B cell (primary cell): ENCODE results near the gene MRPS15. TPM values are rescaled to one million over a fixed set of nuclear protein-coding genes. Genes with fewer than 3 reads are reported as not detected.
"Not testable (repeated sequence)": the region's sequence is repeated elsewhere in the genome, so short reads cannot be mapped to it uniquely, and the experiment has no call there.

Experiments used
- ATAC-seq: fragments of 200-7000 bp; cut with Tn5 transposase; one replicate; pipeline ENCODE4 v1.10.0; 2021; ENCODE audit warnings: low read depth, mild to moderate bottlenecking, moderate number of reproducible peaks, moderate library complexity
- CTCF ChIA-PET: fragments of 350-600 bp; sonication (Branson Sonifier 250); formaldehyde crosslinking; loops from one replicate; lab custom pipeline; 2021; ENCODE audit warnings: antibody characterized with exemption, inconsistent platforms; lab: Charles Lee
- POLR2A ChIA-PET: fragments of 350-600 bp; sonication (Branson Sonifier 250); formaldehyde crosslinking; loops from one replicate; lab custom pipeline; 2021; ENCODE audit warnings: antibody characterized with exemption; lab: Charles Lee
- DNase-seq: peaks from one replicate; pipeline ENCODE4 v3.0.0; 2013
- H2AFZ ChIP-seq: 2 replicates; pipeline ENCODE4 v1.6.1; 2012; ENCODE audit warnings: mild to moderate bottlenecking, low read depth, low read length; ENCODE audit not compliant: insufficient read depth, poor library complexity, severe bottlenecking
- H3K27ac ChIP-seq, 2 donors: 1 replicate in 1 of 2; 2 replicates in 1 of 2; pipeline ENCODE4 v1.5.1; 2012 to 2013; ENCODE audit warnings: low read length in 2 of 2, mild to moderate bottlenecking in 2 of 2, moderate library complexity in 1 of 2
- H3K27me3 ChIP-seq, 4 experiments: fragments of 200-600 bp in 1 of 4; sonication (generic) in 1 of 4; replicated peaks in 1 of 4; 1 replicate in 2 of 4; 2 replicates in 2 of 4; pipeline versions ENCODE4 v1.6.1 to v1.7.0; 2013 to 2016; ENCODE audit warnings: low read length in 3 of 4, mild to moderate bottlenecking in 2 of 4, mixed read lengths in 1 of 4, moderate library complexity in 1 of 4; ENCODE audit not compliant: insufficient read depth in 4 of 4, control insufficient read depth in 3 of 4; ENCODE audit errors: control extremely low read depth in 1 of 4
- H3K36me3 ChIP-seq, 2 experiments: replicated peaks in 1 of 2; 1 replicate in 1 of 2; 2 replicates in 1 of 2; pipeline versions ENCODE4 v1.6.1 to v1.7.1; 2013; ENCODE audit warnings: low read length in 1 of 2; ENCODE audit not compliant: insufficient read depth in 2 of 2, control insufficient read depth in 1 of 2; ENCODE audit errors: control extremely low read depth in 1 of 2, extremely low read depth in 1 of 2
- H3K4me1 ChIP-seq, 2 donors: fragments of 200-600 bp in 1 of 2; sonication (generic) in 1 of 2; 1 replicate in 1 of 2; 2 replicates in 1 of 2; pipeline versions ENCODE4 v1.5.1 to v1.6.1; 2013 to 2017; ENCODE audit warnings: low read length in 2 of 2; ENCODE audit not compliant: control insufficient read depth in 2 of 2, insufficient read depth in 2 of 2
- H3K4me2 ChIP-seq: replicated peaks from 2 replicates; pipeline ENCODE3; 2012; ENCODE audit warnings: mild to moderate bottlenecking, low read depth, low read length; ENCODE audit not compliant: poor library complexity, severe bottlenecking
- H3K4me3 ChIP-seq, 5 experiments: fragments of 200-600 bp in 1 of 5; sonication (generic) in 1 of 5; 1 replicate in 3 of 5; 2 replicates in 2 of 5; pipeline versions ENCODE4 v1.5.1 to v1.7.0; 2011 to 2016; ENCODE audit warnings: low read length in 4 of 5, mild to moderate bottlenecking in 4 of 5, low read depth in 2 of 5, control low read depth in 1 of 5, moderate library complexity in 1 of 5; ENCODE audit not compliant: insufficient read depth in 1 of 5; ENCODE audit errors: control extremely low read depth in 1 of 5, extremely low read depth in 1 of 5
- H3K79me2 ChIP-seq: fragments of 200-600 bp; sonication (generic); one replicate; pipeline ENCODE4 v1.6.0; 2016; ENCODE audit warnings: low read length; ENCODE audit not compliant: control insufficient read depth, insufficient read depth
- H3K9ac ChIP-seq: fragments of 200-600 bp; sonication (generic); 2 replicates; pipeline ENCODE4 v1.6.1; 2017; ENCODE audit warnings: mild to moderate bottlenecking, low read length, moderate library complexity
- H3K9me3 ChIP-seq, 3 donors: one replicate each; pipeline versions ENCODE4 v1.6.1 to v1.7.1; 2013; ENCODE audit warnings: low read length in 2 of 3; ENCODE audit not compliant: control insufficient read depth in 2 of 3, insufficient read depth in 1 of 3; ENCODE audit errors: control extremely low read depth in 1 of 3
- H4K20me1 ChIP-seq: 2 replicates; pipeline ENCODE4 v1.6.0; 2012; ENCODE audit warnings: mild to moderate bottlenecking, low read length; ENCODE audit not compliant: insufficient read depth, control insufficient read depth, poor library complexity, severe bottlenecking
- H3K27ac Mint-ChIP-seq: one replicate; pipeline ENCODE4 v1.8.0; 2021; ENCODE audit warnings: mixed read lengths
- H3K27me3 Mint-ChIP-seq: one replicate; pipeline ENCODE4 v1.8.0; 2021; ENCODE audit warnings: mixed read lengths
- H3K4me1 Mint-ChIP-seq: one replicate; pipeline ENCODE4 v1.8.0; 2021; ENCODE audit warnings: mixed read lengths
- H3K4me3 Mint-ChIP-seq: one replicate; pipeline ENCODE4 v1.8.0; 2021; ENCODE audit warnings: mixed read lengths
- H3K9me3 Mint-ChIP-seq: one replicate; pipeline ENCODE4 v1.8.0; 2022; ENCODE audit warnings: mixed read lengths; ENCODE audit not compliant: insufficient read depth
- CTCF ChIP-seq: fragments of 200-600 bp; IDR thresholded peaks from one replicate; pipeline ENCODE4 v1.8.0; 2022; ENCODE audit warnings: antibody characterized with exemption, mild to moderate bottlenecking
- EZH2 ChIP-seq: IDR thresholded peaks from 2 replicates; pipeline ENCODE4 v1.6.1; 2012; ENCODE audit warnings: borderline replicate concordance, low read depth, mild to moderate bottlenecking, moderate library complexity, low read length; ENCODE audit not compliant: insufficient read depth, poor library complexity, severe bottlenecking
- whole genome bisulfite sequencing: methylation state at CpG from one replicate; pipeline ENCODE4 v1.1.5; 2013; ENCODE audit warnings: missing lambda C conversion rate; ENCODE audit not compliant: insufficient coverage; 5-methylcytosine and 5-hydroxymethylcytosine counted together
- intact Hi-C: fragments of 100-400 bp; cut with micrococcal nuclease; formaldehyde crosslinking; loops from one replicate; pipeline ENCODE4 v1.10.0; 2022
- polyA plus RNA-seq: library from polyadenylated mRNA; depleted of rRNA; stranded (reverse); fragments of >200 nt; gene quantifications from 2 replicates; pipeline ENCODE4 v1.2.3, GENCODE V29; 2012
- total RNA-seq, 2 donors: library from RNA; stranded (reverse); fragments of 120-200 nt in 1 of 2; gene quantifications; 1 replicate in 1 of 2; 2 replicates in 1 of 2; pipeline versions ENCODE4 v1.2.3 to v1.2.4, GENCODE V29; 2013 to 2022

The MRPS15 gene
- total and polyA plus RNA-seq, 2 donors (not counting 1 experiment from before 2014, with no cell fraction given), result 27.1 to 34.4 TPM

- Mint-ChIP-seq H3K4me1 (peaks cover 4% of the 10 kb centered on the region), H3K4me3 (no peak overlapping the region), H3K9me3 (no peaks in the 10 kb centered on the region), H3K27me3 (no peaks in the 10 kb centered on the region), H3K27ac (no peak overlapping the region)
- no peaks in the 10 kb centered on the region for H4K20me1 ChIP-seq
- no peak overlapping the region for H2AFZ ChIP-seq
- DNase-seq (no peak), ATAC-seq (no peak)
- H3K9ac ChIP-seq, result no peak overlapping the region
- H3K79me2 ChIP-seq, result no peaks in the 10 kb centered on the region
- ChIA-PET POLR2A (no interaction called here), CTCF (no interaction called here)
- intact Hi-C loops, result no loop called here
- WGBS, result 89% methylated on average over 2 of the region's 2 CpGs
- peak overlapping the region in 1 of 5 experiments; percentile 23 for H3K4me3 ChIP-seq
- H3K4me1 ChIP-seq, result peaks cover 9 to 15% of the 10 kb centered on the region in 2 donors
- H3K36me3 ChIP-seq, result no peaks in the 10 kb centered on the region
- no peak overlapping the region for H3K4me2 ChIP-seq
- peaks cover 0 to 3% (median 0%) of the 10 kb centered on the region in 3 donors for H3K9me3 ChIP-seq
- peaks cover 0 to 9% (median 0%) of the 10 kb centered on the region in 4 experiments for H3K27me3 ChIP-seq
- no peak for TF ChIP-seq CTCF
- no peak for TF ChIP-seq EZH2
- H3K27ac ChIP-seq, result no peak overlapping the region
Observed at GRCh38 chr1:36480161-36480560, 16.0 kb upstream of the MRPS15 start.

GRCh38 chr1:36479505-36480051 is 15.4 kb upstream of the MRPS15 start:
- peaks cover 9 to 15% of the 10 kb centered on the region in 2 donors for H3K4me1 ChIP-seq
- no peak overlapping the region for H2AFZ ChIP-seq
- H3K4me3 Mint-ChIP-seq, result no peak overlapping the region
- H3K4me1 Mint-ChIP-seq, result peaks cover 5% of the 10 kb centered on the region
- TF ChIP-seq EZH2 (no peak), CTCF (no peak)
- ATAC-seq (no peak), DNase-seq (no peak)
- H3K36me3 ChIP-seq, result no peaks in the 10 kb centered on the region
- no peaks in the 10 kb centered on the region for H3K9me3 Mint-ChIP-seq
- H3K4me3 ChIP-seq, result peak overlapping the region in 1 of 5 experiments; percentile 23
- peaks cover 0 to 9% (median 0%) of the 10 kb centered on the region in 4 experiments for H3K27me3 ChIP-seq
- H3K79me2 ChIP-seq, result no peaks in the 10 kb centered on the region
- 73% methylated on average over 1 of the region's 2 CpGs for WGBS
- H3K4me2 ChIP-seq, result no peak overlapping the region
- H3K9ac ChIP-seq, result no peak overlapping the region
- POLR2A ChIA-PET, result no interaction called here
- intact Hi-C loops, result no loop called here
- no peak overlapping the region for H3K27ac Mint-ChIP-seq
- H3K27ac ChIP-seq, result no peak overlapping the region
- CTCF ChIA-PET, result interaction anchor here (1.2 kb wide), 1 partner anchor 37 kb away, joined by 4 read pairs; no protein-coding TSS in a partner anchor
- H3K27me3 Mint-ChIP-seq, result no peaks in the 10 kb centered on the region
- no peaks in the 10 kb centered on the region for H4K20me1 ChIP-seq
- H3K9me3 ChIP-seq, result peaks cover 0 to 3% (median 0%) of the 10 kb centered on the region in 3 donors

- DNase-seq, H3K36me3 ChIP-seq, POLR2A ChIA-PET, H2AFZ ChIP-seq, H3K9me3 Mint-ChIP-seq, ATAC-seq, intact Hi-C loops, CTCF ChIA-PET, H3K27ac ChIP-seq, H3K79me2 ChIP-seq, H4K20me1 ChIP-seq, H3K27me3 ChIP-seq, H3K9ac ChIP-seq, H3K4me1 Mint-ChIP-seq, H3K27ac Mint-ChIP-seq, H3K4me2 ChIP-seq, H3K27me3 Mint-ChIP-seq, H3K4me3 ChIP-seq, H3K9me3 ChIP-seq, H3K4me3 Mint-ChIP-seq: not testable (repeated sequence)
- 98% methylated on average over 13 of the region's 13 CpGs for WGBS
- H3K4me1 ChIP-seq, result peaks cover 9 to 11% of the 10 kb centered on the region in 2 donors
Observed at GRCh38 chr1:36477615-36478014, 13.4 kb upstream of the MRPS15 start.
